Measurements from ENCODE around the gene GFOD1.

Gene GFOD1

GRCh38 chr6:13484827-13485226 lies 2.6 kb downstream of the GFOD1 start:
- DNase-seq = no peak

- no peak for DNase-seq
These were observed 3.2 kb downstream of the GFOD1 start for GRCh38 chr6:13484138-13484708.

GRCh38 chr6:13480631-13481501 lies 6.5 kb downstream of the GFOD1 start:
- no peak for DNase-seq

DNA sequence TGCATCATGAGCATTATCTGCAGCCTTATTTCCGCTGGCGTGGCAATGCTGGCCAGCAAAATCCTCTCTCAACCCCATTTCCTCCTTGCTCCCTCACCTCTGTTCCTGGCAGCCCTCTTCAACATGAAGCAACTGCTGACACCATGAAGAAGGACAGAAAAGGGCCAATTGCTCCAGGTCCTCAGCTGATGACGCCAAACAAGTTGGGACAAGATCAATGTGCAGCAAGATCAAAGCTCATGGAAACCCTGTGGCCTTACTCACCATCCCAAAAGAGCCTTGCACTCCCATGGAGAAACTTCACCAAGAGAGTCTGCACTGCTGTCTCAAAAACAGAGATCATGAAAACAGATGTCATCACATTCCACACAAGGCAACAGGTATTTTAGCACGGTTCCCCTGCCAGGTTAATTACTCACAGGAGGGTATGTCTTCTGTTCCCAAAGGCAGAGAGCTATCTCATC lies 7.4 kb downstream of the GFOD1 start:
- no peak for DNase-seq

- no peak for DNase-seq
These were observed 8.1 kb downstream of the GFOD1 start for GRCh38 chr6:13479206-13479800.

- no peak for DNase-seq
These were observed 8.9 kb downstream of the GFOD1 start for GRCh38 chr6:13478525-13478966.

- no peak for DNase-seq
These were observed 12.6 kb downstream of the GFOD1 start for GRCh38 chr6:13474787-13475186.

GRCh38 chr6:13474360-13474759 lies 13.0 kb downstream of the GFOD1 start:
- DNase-seq = no peak

DNA sequence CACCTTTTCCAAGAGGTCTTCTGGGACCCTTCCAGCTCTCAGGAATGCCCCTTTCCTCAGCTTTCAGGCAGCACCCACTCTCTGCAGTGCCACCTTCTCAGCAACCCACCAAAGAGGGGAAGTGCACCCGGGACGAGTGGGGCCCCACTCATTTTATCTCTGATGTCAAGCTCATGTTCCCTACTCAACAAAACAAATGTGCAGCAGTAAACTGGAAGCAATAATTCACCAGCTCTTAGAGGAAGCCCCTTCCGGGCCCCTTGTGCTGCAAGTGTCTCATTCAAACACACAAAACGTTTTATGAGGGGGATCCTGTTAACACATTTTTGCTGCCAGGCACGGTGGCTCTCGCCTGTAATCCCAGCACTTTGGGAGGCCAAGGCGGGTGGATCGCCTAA lies 13.6 kb downstream of the GFOD1 start:
- no peak for DNase-seq

GRCh38 chr6:13472976-13473767 lies 14.2 kb downstream of the GFOD1 start:
- no peak for DNase-seq

DNA sequence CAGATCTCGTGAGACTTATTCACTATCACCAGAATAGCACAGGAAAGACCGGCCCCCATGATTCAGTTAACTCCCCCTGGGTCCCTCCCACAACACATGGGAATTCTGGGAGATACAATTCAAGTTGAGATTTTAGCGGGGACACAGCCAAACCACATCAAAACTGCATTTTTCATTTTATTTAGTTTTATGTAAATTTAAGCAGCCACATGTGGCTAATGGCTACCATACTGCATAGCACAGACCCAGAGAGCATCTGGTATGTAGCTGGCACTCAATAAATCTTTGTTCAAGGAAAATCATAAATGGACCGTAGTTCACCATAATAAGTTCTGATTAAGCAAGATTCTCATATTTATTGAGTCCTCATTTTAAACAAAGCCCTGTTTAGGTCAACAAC lies 15.3 kb downstream of the GFOD1 start:
- DNase-seq = no peak

DNA sequence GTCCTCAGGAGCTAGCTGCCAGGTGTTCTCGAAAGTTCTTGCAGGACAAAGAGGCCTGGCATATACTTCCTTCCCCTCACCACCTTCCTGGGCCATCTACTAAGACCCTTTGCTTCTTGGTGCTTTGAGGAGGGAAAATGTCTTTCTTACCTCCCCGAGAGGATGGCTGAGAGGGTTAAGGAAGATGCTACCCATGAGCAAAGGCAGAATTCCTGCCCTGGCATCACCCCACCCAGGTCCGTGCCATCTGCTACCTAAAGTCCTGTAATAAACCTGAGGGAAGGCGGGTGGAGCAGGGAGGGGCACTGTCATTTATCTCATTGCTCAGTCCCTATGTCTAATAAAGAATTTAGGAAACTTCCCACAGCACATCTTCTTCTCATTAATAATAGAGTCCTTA lies 16.2 kb downstream of the GFOD1 start:
- DNase-seq = no peak

DNA sequence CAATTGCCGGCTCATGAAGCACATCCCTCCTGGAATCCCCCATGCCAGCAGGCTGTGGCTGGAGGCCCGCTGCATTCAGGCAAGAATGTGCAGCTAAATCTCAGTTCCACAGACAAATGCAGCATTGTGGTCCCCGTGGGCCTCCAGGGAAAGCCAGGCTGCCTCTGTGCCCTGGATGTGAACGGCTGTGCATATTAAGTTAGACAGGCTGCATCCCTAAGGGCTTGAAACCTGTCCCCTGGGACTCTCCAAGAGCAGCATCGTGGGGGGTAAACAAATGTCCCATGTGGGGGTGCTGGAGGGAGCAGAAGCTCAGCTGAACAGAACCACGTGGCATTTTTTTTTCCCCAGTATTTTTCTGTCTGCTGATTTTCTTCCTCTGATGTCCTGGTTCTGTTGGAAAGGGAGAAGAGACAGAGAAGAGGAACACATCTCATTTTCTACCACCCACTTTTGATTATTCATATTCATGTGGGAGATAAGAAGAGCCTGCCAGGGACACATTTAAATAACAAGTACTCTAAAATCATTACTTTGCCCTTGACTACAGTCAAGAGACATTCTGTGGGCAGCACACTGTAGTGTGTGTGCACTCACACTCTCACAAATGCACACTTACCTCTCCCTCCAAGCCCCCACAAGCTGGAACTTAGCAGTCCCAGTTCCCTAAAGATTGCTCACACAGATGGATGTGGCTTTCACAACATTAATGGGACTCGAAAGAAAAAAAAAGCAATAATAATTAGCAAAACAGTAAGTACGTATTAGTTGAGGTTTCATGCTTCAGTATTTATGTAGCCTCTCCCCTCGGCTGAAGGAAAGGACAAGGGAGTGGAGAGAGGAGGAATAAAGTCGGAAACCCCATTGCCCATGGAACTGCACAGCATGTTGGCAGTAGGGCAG lies 16.9 kb downstream of the GFOD1 start:
- DNase-seq = peak; percentile 70

DNA sequence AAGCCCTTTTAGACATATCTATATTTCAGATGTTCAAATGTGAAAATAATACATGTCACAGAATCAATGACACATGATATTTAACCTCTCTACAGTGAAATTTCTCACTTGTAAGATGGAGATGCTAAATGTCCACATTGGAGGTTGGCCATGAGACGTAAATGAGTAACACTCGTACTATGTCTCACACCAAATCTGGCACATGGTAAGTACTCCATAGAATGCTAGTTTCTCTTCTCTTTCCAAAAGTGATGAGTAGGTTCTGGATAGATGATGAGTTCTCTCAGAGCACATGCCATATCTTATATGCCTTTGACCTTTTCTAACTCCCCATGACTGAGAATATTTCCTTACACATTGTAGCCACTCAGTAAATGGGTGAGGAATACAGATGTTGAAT lies 17.7 kb downstream of the GFOD1 start:
- no peak for DNase-seq

GRCh38 chr6:13468839-13469238 lies 18.6 kb downstream of the GFOD1 start:
- DNase-seq = no peak

- DNase-seq = no peak
These were observed 20.2 kb downstream of the GFOD1 start for GRCh38 chr6:13467216-13467600.

- DNase-seq = no peak
These were observed 20.8 kb downstream of the GFOD1 start for GRCh38 chr6:13466304-13467215.

GRCh38 chr6:13465734-13466133 lies 21.7 kb downstream of the GFOD1 start:
- DNase-seq = no peak

- no peak for DNase-seq
These were observed 23.5 kb downstream of the GFOD1 start for GRCh38 chr6:13463941-13464340.

GRCh38 chr6:13463328-13463717 lies 24.1 kb downstream of the GFOD1 start:
- DNase-seq = no peak
